H54 (cell line): Measurements from ENCODE around the gene PUDP.

Experiments used
- DNase-seq: peaks from one replicate; pipeline ENCODE4 v3.0.0; 2011; ENCODE audit warnings: low spot score, mixed read lengths; ENCODE audit not compliant: insufficient read length
- FAIRE-seq: peaks from 3 replicates; lab custom pipeline; 2011; peaks lifted over from hg19 to GRCh38; lab: Jason Lieb, UNC
- POLR2A ChIP-seq: IDR thresholded peaks from 2 replicates; pipeline ENCODE4 v1.6.1; 2011; ENCODE audit warnings: low read depth, mild to moderate bottlenecking, low read length

The PUDP gene

GRCh38 chrX:7067256-7067655 lies 80.7 kb downstream of the PUDP start:
- FAIRE-seq: no peak
- no peak for DNase-seq
- no peak for TF ChIP-seq POLR2A

GRCh38 chrX:7065473-7065872 lies 82.5 kb downstream of the PUDP start:
- DNase-seq (no peak), FAIRE-seq (no peak)
- no peak for TF ChIP-seq POLR2A

- FAIRE-seq: no peak
- no peak for TF ChIP-seq POLR2A
- DNase-seq: no peak
Measured at GRCh38 chrX:7062903-7063302, 85.0 kb downstream of the PUDP start.

- no peak for TF ChIP-seq POLR2A
- no peak for DNase-seq
- FAIRE-seq: no peak
Measured at GRCh38 chrX:7062276-7062675, 85.7 kb downstream of the PUDP start.

- FAIRE-seq: no peak
- TF ChIP-seq POLR2A: no peak
- DNase-seq: no peak
Measured at GRCh38 chrX:7061429-7061828, 86.5 kb downstream of the PUDP start.

GRCh38 chrX:7060444-7060843 lies 87.5 kb downstream of the PUDP start:
- no peak for TF ChIP-seq POLR2A
- no peak for DNase-seq
- FAIRE-seq: no peak

GRCh38 chrX:7059859-7060258 lies 88.1 kb downstream of the PUDP start:
- no peak for FAIRE-seq
- no peak for TF ChIP-seq POLR2A
- DNase-seq: no peak

GRCh38 chrX:7059214-7059838 lies 88.6 kb downstream of the PUDP start:
- FAIRE-seq (no peak), DNase-seq (no peak)
- no peak for TF ChIP-seq POLR2A

GRCh38 chrX:7055386-7056137 lies 92.4 kb downstream of the PUDP start:
- TF ChIP-seq POLR2A: no peak
- FAIRE-seq (no peak), DNase-seq (no peak)

GRCh38 chrX:7054219-7055216 lies 93.4 kb downstream of the PUDP start:
- no peak for FAIRE-seq
- no peak for DNase-seq
- no peak for TF ChIP-seq POLR2A

GRCh38 chrX:7052541-7052940 lies 95.4 kb downstream of the PUDP start:
- FAIRE-seq (no peak), DNase-seq (no peak)
- no peak for TF ChIP-seq POLR2A

- FAIRE-seq (no peak), DNase-seq (no peak)
- no peak for TF ChIP-seq POLR2A
Measured at GRCh38 chrX:7050271-7050670, 97.7 kb downstream of the PUDP start.

GRCh38 chrX:7047951-7048350 lies 100.0 kb downstream of the PUDP start:
- TF ChIP-seq POLR2A: no peak
- DNase-seq (no peak), FAIRE-seq (no peak)
